Measurements from ENCODE around the gene TACR2. TPM values are rescaled to one million over a fixed set of nuclear protein-coding genes. Genes with fewer than 3 reads are reported as not detected.
A peak's percentile ranks its signal among the peaks of the same experiment; 100 is the strongest.

The TACR2 gene
- total RNA-seq, 1 donor from 2014 or later, result not detected

GRCh38 chr10:69401416-69401815 lies 15.3 kb downstream of the TACR2 start:
- peak overlapping the region; percentile 22 for H3K27ac Mint-ChIP-seq
- DNase-seq (ENCODE audit: low spot score), result no peak
- no peaks in the 10 kb centered on the region for H3K9me3 Mint-ChIP-seq
- peaks cover 41% of the 10 kb centered on the region for H3K36me3 Mint-ChIP-seq (ENCODE audit: low read depth)
- H3K27me3 Mint-ChIP-seq (ENCODE audit: insufficient read depth), result no peaks in the 10 kb centered on the region
- intact Hi-C loops (cut with micrococcal nuclease), result no loop called here
- no peaks in the 10 kb centered on the region for H3K4me1 Mint-ChIP-seq (ENCODE audit: low read depth)
- H3K4me3 Mint-ChIP-seq, result no peak overlapping the region

GRCh38 chr10:69400936-69401335 lies 15.8 kb downstream of the TACR2 start:
- Mint-ChIP-seq H3K27ac (no peak overlapping the region), H3K4me3 (no peak overlapping the region), H3K36me3 (ENCODE audit: low read depth) (peaks cover 41% of the 10 kb centered on the region), H3K27me3 (ENCODE audit: insufficient read depth) (no peaks in the 10 kb centered on the region), H3K9me3 (no peaks in the 10 kb centered on the region), H3K4me1 (ENCODE audit: low read depth) (no peaks in the 10 kb centered on the region)
- no peak for DNase-seq (ENCODE audit: low spot score)
- intact Hi-C loops (cut with micrococcal nuclease), result no loop called here

DNA sequence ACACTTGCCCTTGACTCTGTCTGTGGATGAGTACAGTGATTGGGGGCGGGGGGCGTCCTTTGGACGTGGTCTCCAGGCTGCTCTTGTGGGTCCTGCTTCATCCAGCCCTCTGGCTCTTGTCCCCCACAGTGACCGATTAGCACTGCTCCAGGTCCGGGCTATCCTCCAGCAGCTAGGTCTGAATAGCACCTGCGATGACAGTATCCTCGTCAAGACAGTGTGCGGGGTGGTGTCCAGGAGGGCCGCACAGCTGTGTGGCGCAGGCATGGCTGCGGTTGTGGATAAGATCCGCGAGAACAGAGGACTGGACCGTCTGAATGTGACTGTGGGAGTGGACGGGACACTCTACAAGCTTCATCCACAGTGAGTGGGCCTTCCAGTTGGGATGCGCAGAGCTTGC lies 18.3 kb downstream of the TACR2 start:
- no peak for DNase-seq (ENCODE audit: low spot score)
- Mint-ChIP-seq H3K4me1 (ENCODE audit: low read depth) (no peaks in the 10 kb centered on the region), H3K4me3 (no peak overlapping the region), H3K36me3 (ENCODE audit: low read depth) (peaks cover 48% of the 10 kb centered on the region), H3K27me3 (ENCODE audit: insufficient read depth) (no peaks in the 10 kb centered on the region), H3K9me3 (no peaks in the 10 kb centered on the region), H3K27ac (no peak overlapping the region)
- intact Hi-C loops (cut with micrococcal nuclease), result no loop called here

DNA sequence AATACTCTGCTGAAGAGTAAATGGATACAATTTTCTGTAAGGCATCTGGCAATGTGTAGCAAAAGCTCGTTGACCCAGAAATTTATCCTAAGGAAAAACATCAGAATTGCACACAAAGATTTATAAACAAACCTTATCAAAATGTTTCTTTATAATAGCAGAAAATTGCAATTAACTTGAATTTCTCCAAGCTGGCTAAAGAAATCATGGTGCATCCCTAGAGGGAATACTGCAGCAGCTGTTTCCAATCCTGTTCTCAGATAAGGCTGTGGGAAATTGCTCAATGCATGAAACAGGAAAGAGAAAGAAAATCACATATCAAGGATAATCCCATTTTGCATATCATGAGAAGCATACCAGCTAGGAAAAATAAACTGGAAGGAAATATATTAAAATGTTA lies 18.7 kb downstream of the TACR2 start:
- intact Hi-C loops (cut with micrococcal nuclease), result no loop called here
- Mint-ChIP-seq H3K36me3 (ENCODE audit: low read depth) (peaks cover 47% of the 10 kb centered on the region), H3K27ac (no peak overlapping the region), H3K27me3 (ENCODE audit: insufficient read depth) (no peaks in the 10 kb centered on the region), H3K9me3 (no peaks in the 10 kb centered on the region), H3K4me1 (ENCODE audit: low read depth) (no peaks in the 10 kb centered on the region), H3K4me3 (no peak overlapping the region)
- DNase-seq (ENCODE audit: low spot score), result no peak

GRCh38 chr10:69394020-69394419 lies 22.7 kb downstream of the TACR2 start:
- no peaks in the 10 kb centered on the region for H3K9me3 Mint-ChIP-seq
- no peaks in the 10 kb centered on the region for H3K27me3 Mint-ChIP-seq (ENCODE audit: insufficient read depth)
- DNase-seq (ENCODE audit: low spot score), result no peak
- intact Hi-C loops (cut with micrococcal nuclease), result loop anchor here (5.0 kb wide), 3 partner anchors 47 to 407 kb away; partner anchors contain the start of gene KIFBP
- no peak overlapping the region for H3K27ac Mint-ChIP-seq
- H3K36me3 Mint-ChIP-seq (ENCODE audit: low read depth), result peaks cover 33% of the 10 kb centered on the region
- H3K4me3 Mint-ChIP-seq, result no peak overlapping the region
- peaks cover 32% of the 10 kb centered on the region for H3K4me1 Mint-ChIP-seq (ENCODE audit: low read depth)

GRCh38 chr10:69392481-69393000 lies 24.2 kb downstream of the TACR2 start:
- H3K36me3 Mint-ChIP-seq (ENCODE audit: low read depth), result peaks cover 42% of the 10 kb centered on the region
- H3K4me3 Mint-ChIP-seq, result no peak overlapping the region
- peaks cover 39% of the 10 kb centered on the region for H3K4me1 Mint-ChIP-seq (ENCODE audit: low read depth)
- H3K9me3 Mint-ChIP-seq, result no peaks in the 10 kb centered on the region
- H3K27ac Mint-ChIP-seq, result peak overlapping the region; percentile 63
- intact Hi-C loops (cut with micrococcal nuclease), result loop anchor here (1.0 to 5.0 kb wide), 9 partner anchors 16 to 405 kb away; partner anchors contain the start of genes KIFBP, SUPV3L1 and VPS26A
- H3K27me3 Mint-ChIP-seq (ENCODE audit: insufficient read depth), result no peaks in the 10 kb centered on the region
- DNase-seq (ENCODE audit: low spot score), result peak; percentile 74

GRCh38 chr10:69391158-69391557 lies 25.6 kb downstream of the TACR2 start:
- H3K4me3 Mint-ChIP-seq, result no peak overlapping the region
- peaks cover 39% of the 10 kb centered on the region for H3K4me1 Mint-ChIP-seq (ENCODE audit: low read depth)
- no peaks in the 10 kb centered on the region for H3K9me3 Mint-ChIP-seq
- no peaks in the 10 kb centered on the region for H3K27me3 Mint-ChIP-seq (ENCODE audit: insufficient read depth)
- DNase-seq (ENCODE audit: low spot score), result no peak
- peaks cover 45% of the 10 kb centered on the region for H3K36me3 Mint-ChIP-seq (ENCODE audit: low read depth)
- H3K27ac Mint-ChIP-seq, result no peak overlapping the region
- intact Hi-C loops (cut with micrococcal nuclease), result loop anchor here (5.0 kb wide), 3 partner anchors 44 to 404 kb away; partner anchors contain the start of gene KIFBP

DNA sequence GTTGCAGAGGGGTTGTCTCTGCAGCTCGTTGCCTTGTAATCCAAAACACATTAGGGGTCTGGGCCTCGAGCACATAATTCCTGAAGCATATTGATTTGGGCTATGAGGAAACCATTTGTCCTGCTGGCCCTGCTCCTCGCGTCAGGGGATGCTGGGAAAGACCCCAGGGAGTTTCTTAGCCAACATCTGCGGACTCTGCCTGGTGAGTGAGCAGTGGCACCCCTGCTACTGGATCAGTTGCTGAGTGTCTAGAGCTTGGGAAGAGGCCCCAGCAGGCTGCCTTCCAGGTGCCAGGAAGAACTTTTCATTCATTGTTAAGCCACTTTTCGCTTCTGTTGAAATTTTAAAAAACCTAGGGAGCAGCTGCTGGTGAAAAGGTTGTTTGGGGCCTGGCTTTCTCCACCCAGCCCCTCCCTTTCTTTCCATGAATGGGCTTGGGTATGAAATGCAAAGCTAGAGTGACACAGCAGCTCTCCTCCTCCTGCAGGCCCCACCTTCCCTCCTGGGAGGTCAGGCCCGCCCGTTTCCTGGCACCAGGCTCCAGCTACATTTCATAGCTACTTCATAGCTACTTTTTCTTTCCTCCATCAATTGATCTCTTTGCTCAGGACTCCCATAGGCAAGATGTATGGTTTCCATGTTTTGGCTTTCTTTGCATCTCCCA lies 26.8 kb downstream of the TACR2 start:
- Mint-ChIP-seq H3K9me3 (no peaks in the 10 kb centered on the region), H3K36me3 (ENCODE audit: low read depth) (peaks cover 56% of the 10 kb centered on the region), H3K4me1 (ENCODE audit: low read depth) (peaks cover 39% of the 10 kb centered on the region), H3K27ac (no peak overlapping the region), H3K27me3 (ENCODE audit: insufficient read depth) (no peaks in the 10 kb centered on the region), H3K4me3 (no peak overlapping the region)
- intact Hi-C loops (cut with micrococcal nuclease), result loop anchor here (5.0 kb wide), 3 partner anchors 43 to 403 kb away; partner anchors contain the start of gene KIFBP
- DNase-seq (ENCODE audit: low spot score), result peak; percentile 17

GRCh38 chr10:69388488-69388887 lies 28.2 kb downstream of the TACR2 start:
- Mint-ChIP-seq H3K36me3 (ENCODE audit: low read depth) (peaks cover 48% of the 10 kb centered on the region), H3K27ac (no peak overlapping the region), H3K4me3 (no peak overlapping the region), H3K4me1 (ENCODE audit: low read depth) (peaks cover 39% of the 10 kb centered on the region), H3K27me3 (ENCODE audit: insufficient read depth) (no peaks in the 10 kb centered on the region), H3K9me3 (no peaks in the 10 kb centered on the region)
- DNase-seq (ENCODE audit: low spot score), result no peak
- intact Hi-C loops (cut with micrococcal nuclease), result no loop called here

DNA sequence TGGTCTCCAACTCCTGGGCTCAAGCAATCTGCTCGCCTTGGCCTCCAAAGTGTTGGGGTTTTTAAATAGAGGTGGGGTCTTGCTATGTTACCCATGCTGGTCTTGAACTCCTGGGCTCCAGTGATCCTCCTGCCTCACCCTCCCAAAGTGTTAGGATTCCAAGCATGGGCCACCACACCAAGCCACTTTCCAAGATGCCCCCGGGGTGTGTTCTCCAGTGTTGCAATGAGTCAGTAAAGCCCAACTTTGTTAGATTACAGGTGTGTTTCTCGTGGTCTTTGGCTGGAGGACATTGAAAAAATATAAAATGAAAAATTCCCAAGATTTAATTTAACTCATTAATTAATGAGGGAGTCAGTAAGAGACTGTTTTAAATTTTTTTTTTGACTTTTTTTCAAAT lies 29.2 kb downstream of the TACR2 start:
- no peaks in the 10 kb centered on the region for H3K27me3 Mint-ChIP-seq (ENCODE audit: insufficient read depth)
- H3K36me3 Mint-ChIP-seq (ENCODE audit: low read depth), result peaks cover 52% of the 10 kb centered on the region
- H3K4me3 Mint-ChIP-seq, result no peak overlapping the region
- intact Hi-C loops (cut with micrococcal nuclease), result no loop called here
- peaks cover 36% of the 10 kb centered on the region for H3K4me1 Mint-ChIP-seq (ENCODE audit: low read depth)
- no peak overlapping the region for H3K27ac Mint-ChIP-seq
- H3K9me3 Mint-ChIP-seq, result no peaks in the 10 kb centered on the region
- DNase-seq (ENCODE audit: low spot score), result no peak

DNA sequence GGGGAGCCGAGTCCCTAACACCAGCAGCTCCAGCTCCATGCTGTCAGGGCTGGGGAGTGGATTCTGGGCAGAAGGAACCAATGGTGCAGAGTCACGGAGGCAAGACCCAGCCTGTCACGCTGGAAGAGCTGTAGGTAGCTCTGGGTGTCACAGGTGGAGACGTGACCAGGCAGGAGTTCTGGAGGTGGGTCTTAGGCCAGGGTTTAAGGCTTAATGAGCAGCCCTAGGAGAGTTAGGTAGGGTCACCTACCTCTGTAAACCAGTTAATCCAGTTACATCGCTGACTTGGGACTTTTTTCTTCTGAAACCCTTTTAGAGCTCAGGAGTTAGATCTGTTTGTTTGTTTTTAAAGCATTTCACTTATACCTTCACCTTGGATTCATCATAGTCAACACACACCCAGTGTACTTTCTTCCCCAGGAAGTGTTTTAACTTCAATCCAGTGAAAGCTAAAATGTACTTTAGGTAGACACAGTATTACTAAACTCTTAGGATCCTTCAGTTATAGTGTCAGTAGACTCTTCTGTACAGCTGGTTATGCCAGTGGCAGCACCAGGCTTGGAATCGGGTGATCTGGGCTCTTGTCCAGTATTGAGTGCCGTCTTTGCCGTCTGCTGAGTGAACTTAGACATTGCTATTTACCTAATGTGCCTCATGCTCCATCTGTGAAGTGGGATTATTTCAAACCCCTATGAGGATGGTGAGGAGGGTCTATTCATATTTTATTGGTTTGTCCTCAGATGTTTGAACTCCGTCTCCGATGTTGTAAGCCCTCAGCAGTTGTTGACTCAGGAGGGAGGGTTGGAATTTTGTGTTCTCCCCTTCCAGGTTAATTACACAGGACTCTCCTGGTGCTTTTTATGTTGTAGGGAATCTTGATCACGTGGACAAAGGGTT lies 31.0 kb downstream of the TACR2 start:
- H3K4me1 Mint-ChIP-seq (ENCODE audit: low read depth), result peaks cover 23% of the 10 kb centered on the region
- no peaks in the 10 kb centered on the region for H3K9me3 Mint-ChIP-seq
- intact Hi-C loops (cut with micrococcal nuclease), result no loop called here
- H3K27ac Mint-ChIP-seq, result peak overlapping the region; percentile 36
- no peaks in the 10 kb centered on the region for H3K27me3 Mint-ChIP-seq (ENCODE audit: insufficient read depth)
- peaks cover 53% of the 10 kb centered on the region for H3K36me3 Mint-ChIP-seq (ENCODE audit: low read depth)
- no peak overlapping the region for H3K4me3 Mint-ChIP-seq
- no peak for DNase-seq (ENCODE audit: low spot score)

DNA sequence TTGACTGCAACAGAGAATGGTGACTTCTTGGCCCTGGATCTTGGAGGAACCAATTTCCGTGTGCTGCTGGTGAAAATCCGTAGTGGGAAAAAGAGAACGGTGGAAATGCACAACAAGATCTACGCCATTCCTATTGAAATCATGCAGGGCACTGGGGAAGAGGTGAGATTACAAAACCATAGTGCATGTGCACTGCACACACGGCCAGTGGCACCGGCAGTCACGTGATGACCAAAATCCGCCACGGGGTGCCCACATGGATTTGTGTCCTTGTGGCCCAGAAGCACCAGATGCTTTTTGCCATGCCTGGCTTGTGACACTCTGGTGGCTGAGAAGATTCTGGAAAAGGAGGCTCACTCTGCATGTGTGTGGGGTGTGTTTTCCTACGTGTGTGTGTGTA lies 32.4 kb downstream of the TACR2 start:
- no peak overlapping the region for H3K27ac Mint-ChIP-seq
- H3K4me3 Mint-ChIP-seq, result no peak overlapping the region
- DNase-seq (ENCODE audit: low spot score), result no peak
- H3K27me3 Mint-ChIP-seq (ENCODE audit: insufficient read depth), result no peaks in the 10 kb centered on the region
- no peaks in the 10 kb centered on the region for H3K9me3 Mint-ChIP-seq
- H3K4me1 Mint-ChIP-seq (ENCODE audit: low read depth), result peaks cover 10% of the 10 kb centered on the region
- intact Hi-C loops (cut with micrococcal nuclease), result no loop called here
- H3K36me3 Mint-ChIP-seq (ENCODE audit: low read depth), result peaks cover 60% of the 10 kb centered on the region

GRCh38 chr10:69383558-69383957 lies 33.2 kb downstream of the TACR2 start:
- no peaks in the 10 kb centered on the region for H3K9me3 Mint-ChIP-seq
- intact Hi-C loops (cut with micrococcal nuclease), result no loop called here
- no peak overlapping the region for H3K27ac Mint-ChIP-seq
- H3K4me1 Mint-ChIP-seq (ENCODE audit: low read depth), result peaks cover 3% of the 10 kb centered on the region
- no peaks in the 10 kb centered on the region for H3K27me3 Mint-ChIP-seq (ENCODE audit: insufficient read depth)
- DNase-seq (ENCODE audit: low spot score), result no peak
- no peak overlapping the region for H3K4me3 Mint-ChIP-seq
- peaks cover 57% of the 10 kb centered on the region for H3K36me3 Mint-ChIP-seq (ENCODE audit: low read depth)

Data from activated T-helper 1 cell treated with anti-CD3 and anti-CD28 coated beads, Interleukin-12 subunit alpha, Interleukin-12 subunit beta, Interleukin-2, Interleukin-4 antibody, amounts not matched to agents 30 ng/mL and 10 ng/mL and 1 ng/mL, durations not matched to agents 14 hours and 24 hours and 36 hours (primary cell).